H9 (cell line): ENCODE data around the gene USP34. TPM values are rescaled to one million over a fixed set of nuclear protein-coding genes. Genes with fewer than 3 reads are reported as not detected.

Experiments used
- DNase-seq: peaks from one replicate; pipeline ENCODE4 v3.0.0-alpha.2; 2017
- H2AFZ ChIP-seq: one replicate; pipeline ENCODE4 v1.6.1; 2013; ENCODE audit warnings: mild to moderate bottlenecking, low read length, control low read depth, moderate library complexity
- H2AK5ac ChIP-seq: 2 replicates; pipeline ENCODE4 v1.6.1; 2013; ENCODE audit warnings: low read length, control low read depth, mixed read lengths; ENCODE audit not compliant: insufficient read length
- H2BK120ac ChIP-seq: one replicate; pipeline ENCODE4 v1.6.1; 2013; ENCODE audit warnings: low read depth, mild to moderate bottlenecking, low read length, control low read depth, inconsistent platforms; ENCODE audit not compliant: poor library complexity, severe bottlenecking
- H2BK12ac ChIP-seq: 2 replicates; pipeline ENCODE4 v1.6.1; 2013; ENCODE audit warnings: low read length, control low read depth, mixed read lengths, low read depth; ENCODE audit not compliant: insufficient read length
- H2BK15ac ChIP-seq: 2 replicates; pipeline ENCODE4 v1.6.1; 2013; ENCODE audit warnings: low read depth, low read length, control low read depth
- H2BK20ac ChIP-seq: one replicate; pipeline ENCODE4 v1.6.1; 2013; ENCODE audit warnings: low read depth, mild to moderate bottlenecking, low read length, control low read depth, inconsistent platforms; ENCODE audit not compliant: poor library complexity, severe bottlenecking
- H2BK5ac ChIP-seq: 2 replicates; pipeline ENCODE4 v1.6.1; 2013; ENCODE audit warnings: low read length, control low read depth, mixed read lengths; ENCODE audit not compliant: insufficient read length
- H3K14ac ChIP-seq: 2 replicates; pipeline ENCODE4 v1.6.1; 2013; ENCODE audit warnings: low read length, control low read depth; ENCODE audit not compliant: insufficient read depth
- H3K18ac ChIP-seq: 2 replicates; pipeline ENCODE4 v1.6.1; 2013; ENCODE audit warnings: low read depth, mild to moderate bottlenecking, mixed read lengths, low read length, control low read depth; ENCODE audit not compliant: insufficient read length
- H3K23ac ChIP-seq: 2 replicates; pipeline ENCODE4 v1.6.1; 2013; ENCODE audit warnings: low read length, control low read depth, mixed read lengths, low read depth; ENCODE audit not compliant: insufficient read length
- H3K23me2 ChIP-seq: 2 replicates; pipeline ENCODE4 v1.6.1; 2013; ENCODE audit warnings: low read depth, mild to moderate bottlenecking, mixed read lengths, low read length, control low read depth; ENCODE audit not compliant: insufficient read length, poor library complexity, severe bottlenecking
- H3K27ac ChIP-seq: 2 replicates; pipeline ENCODE4 v1.5.1; 2013; ENCODE audit warnings: low read length, control low read depth, mixed read lengths, low read depth; ENCODE audit not compliant: insufficient read length
- H3K27me3 ChIP-seq: 2 replicates; pipeline ENCODE4 v1.6.1; 2013; ENCODE audit warnings: low read length, control low read depth, inconsistent platforms; ENCODE audit not compliant: insufficient read depth
- H3K4ac ChIP-seq: 2 replicates; pipeline ENCODE4 v1.6.1; 2013; ENCODE audit warnings: low read depth, mild to moderate bottlenecking, control low read depth, inconsistent platforms, low read length, moderate library complexity
- H3K4me1 ChIP-seq: 2 replicates; pipeline ENCODE4 v1.6.1; 2013; ENCODE audit warnings: low read length, control low read depth, inconsistent platforms; ENCODE audit not compliant: insufficient read depth
- H3K4me2 ChIP-seq: 2 replicates; pipeline ENCODE4 v1.6.1; 2013; ENCODE audit warnings: low read length, control low read depth, mixed read lengths; ENCODE audit not compliant: insufficient read length, insufficient read depth
- H3K56ac ChIP-seq: 2 replicates; pipeline ENCODE4 v1.6.1; 2013; ENCODE audit warnings: low read depth, mild to moderate bottlenecking, mixed read lengths, low read length, control low read depth; ENCODE audit not compliant: insufficient read length
- H3K79me1 ChIP-seq: 2 replicates; pipeline ENCODE4 v1.6.1; 2013; ENCODE audit warnings: low read depth, mild to moderate bottlenecking, moderate library complexity, low read length, control low read depth, inconsistent platforms; ENCODE audit not compliant: insufficient read depth, poor library complexity, severe bottlenecking
- H3K79me2 ChIP-seq: 2 replicates; pipeline ENCODE4 v1.6.1; 2013; ENCODE audit warnings: low read length, control low read depth, inconsistent platforms; ENCODE audit not compliant: insufficient read depth
- H3K9ac ChIP-seq: 2 replicates; pipeline ENCODE4 v1.6.1; 2013; ENCODE audit warnings: low read length, control low read depth, mixed read lengths; ENCODE audit not compliant: insufficient read length; ENCODE audit errors: extremely low read depth
- H3K9me3 ChIP-seq: one replicate; pipeline ENCODE4 v1.6.1; 2013; ENCODE audit warnings: low read depth, low read length, inconsistent platforms; ENCODE audit not compliant: control insufficient read depth
- H3T11ph ChIP-seq: one replicate; pipeline ENCODE4 v1.6.1; 2013; ENCODE audit warnings: mild to moderate bottlenecking, low read length, control low read depth, inconsistent platforms
- H4K20me1 ChIP-seq: one replicate; pipeline ENCODE4 v1.6.1; 2013; ENCODE audit not compliant: control insufficient read depth, insufficient read length, insufficient read depth
- H4K5ac ChIP-seq: 2 replicates; pipeline ENCODE4 v1.6.1; 2013; ENCODE audit warnings: low read depth, mild to moderate bottlenecking, mixed read lengths, low read length, control low read depth; ENCODE audit not compliant: insufficient read length
- H4K8ac ChIP-seq: replicated peaks from 2 replicates; pipeline ENCODE4 v1.6.1; 2013; ENCODE audit warnings: low read length, control low read depth, mixed read lengths, low read depth; ENCODE audit not compliant: insufficient read length
- H4K91ac ChIP-seq: 2 replicates; pipeline ENCODE4 v1.6.1; 2013; ENCODE audit warnings: low read depth, mild to moderate bottlenecking, moderate library complexity, mixed read lengths, low read length, control low read depth; ENCODE audit not compliant: insufficient read length
- H3K27ac Mint-ChIP-seq, 3 experiments: 2 replicates in 2 of 3; 3 replicates in 1 of 3; pipeline ENCODE4 v1.8.0; 2020 to 2021; ENCODE audit warnings: mixed read lengths in 3 of 3, mild to moderate bottlenecking in 1 of 3, moderate library complexity in 1 of 3
- H3K27me3 Mint-ChIP-seq: 2 replicates; pipeline ENCODE4 v1.8.0; 2021; ENCODE audit warnings: low read depth, mild to moderate bottlenecking, moderate library complexity, mixed read lengths
- H3K36me3 Mint-ChIP-seq, 3 experiments: 2 replicates in 2 of 3; 3 replicates in 1 of 3; pipeline ENCODE4 v1.8.0; 2020 to 2021; ENCODE audit warnings: low read depth in 3 of 3, mixed read lengths in 3 of 3; ENCODE audit not compliant: insufficient read depth in 1 of 3
- H3K4me1 Mint-ChIP-seq, 2 experiments: 2 replicates each; pipeline ENCODE4 v1.8.0; 2020; ENCODE audit warnings: mixed read lengths in 2 of 2
- H3K4me3 Mint-ChIP-seq, 2 experiments: 2 replicates in 1 of 2; 3 replicates in 1 of 2; pipeline ENCODE4 v1.8.0; 2020 to 2021; ENCODE audit warnings: mild to moderate bottlenecking in 2 of 2, mixed read lengths in 2 of 2, moderate library complexity in 1 of 2
- H3K9me3 Mint-ChIP-seq, 2 experiments: 2 replicates in 1 of 2; 3 replicates in 1 of 2; pipeline ENCODE4 v1.8.0; 2020; ENCODE audit warnings: mild to moderate bottlenecking in 2 of 2, mixed read lengths in 2 of 2, moderate library complexity in 1 of 2
- CTCF ChIP-seq: fragments of 200-600 bp; sonication (generic); conservative IDR thresholded peaks from 3 replicates; pipeline ENCODE4 v1.8.0; 2021; ENCODE audit warnings: antibody characterized with exemption, mild to moderate bottlenecking
- total RNA-seq: library from RNA; stranded (reverse); gene quantifications from 2 replicates; pipeline ENCODE4 v1.2.1, GENCODE V29; 2021

The USP34 gene
- total RNA-seq, 1 experiment from 2014 or later = 93.9 TPM

- no peak overlapping the region for H3K14ac ChIP-seq
- H4K5ac ChIP-seq = no peak overlapping the region
- peaks cover 4% of the 10 kb centered on the region; the same call in 1 of the 2 replicates for H3K4me1 ChIP-seq
- Mint-ChIP-seq H3K4me3 (no peak overlapping the region), H3K27me3 (no peaks in the 10 kb centered on the region), H3K9me3 (peaks cover 4 to 6% of the 10 kb centered on the region in 2 experiments; a peak in 4 of 5 replicates), H3K36me3 (peaks cover 5 to 11% (median 8%) of the 10 kb centered on the region in 3 experiments), H3K4me1 (peaks cover 27 to 31% of the 10 kb centered on the region in 2 experiments), H3K27ac (peak overlapping the region in 1 of 3 experiments; percentile 74; a peak in 2 of 7 replicates)
- no peak for DNase-seq
- no peaks in the 10 kb centered on the region for H3K23me2 ChIP-seq
- no peak overlapping the region for H4K8ac ChIP-seq
- TF ChIP-seq CTCF = no peak
- peaks cover 4% of the 10 kb centered on the region for H3K79me1 ChIP-seq
- H2AK5ac ChIP-seq = no peak overlapping the region
- H3K18ac ChIP-seq = no peak overlapping the region
- no peak overlapping the region for H3K23ac ChIP-seq
- peaks cover 61% of the 10 kb centered on the region for H3K79me2 ChIP-seq
- no peak overlapping the region for H3K4me2 ChIP-seq
- no peaks in the 10 kb centered on the region for H3K9me3 ChIP-seq
- no peak overlapping the region for H2BK20ac ChIP-seq
- no peak overlapping the region for H3K27ac ChIP-seq
- H2BK5ac ChIP-seq = no peak overlapping the region
- H3T11ph ChIP-seq = no peak overlapping the region
- no peaks in the 10 kb centered on the region for H3K27me3 ChIP-seq
- no peaks in the 10 kb centered on the region for H4K20me1 ChIP-seq
- H3K9ac ChIP-seq = no peak overlapping the region
- no peak overlapping the region for H2BK120ac ChIP-seq
- no peak overlapping the region for H3K4ac ChIP-seq
- no peak overlapping the region for H4K91ac ChIP-seq
- no peak overlapping the region for H2AFZ ChIP-seq
- H2BK12ac ChIP-seq = no peak overlapping the region
- no peak overlapping the region for H2BK15ac ChIP-seq
- no peak overlapping the region for H3K56ac ChIP-seq
Measured at GRCh38 chr2:61434314-61434713, 36.6 kb downstream of the USP34 start.
